ENCODE measurements around the gene ZFYVE28.

Gene ZFYVE28

DNA sequence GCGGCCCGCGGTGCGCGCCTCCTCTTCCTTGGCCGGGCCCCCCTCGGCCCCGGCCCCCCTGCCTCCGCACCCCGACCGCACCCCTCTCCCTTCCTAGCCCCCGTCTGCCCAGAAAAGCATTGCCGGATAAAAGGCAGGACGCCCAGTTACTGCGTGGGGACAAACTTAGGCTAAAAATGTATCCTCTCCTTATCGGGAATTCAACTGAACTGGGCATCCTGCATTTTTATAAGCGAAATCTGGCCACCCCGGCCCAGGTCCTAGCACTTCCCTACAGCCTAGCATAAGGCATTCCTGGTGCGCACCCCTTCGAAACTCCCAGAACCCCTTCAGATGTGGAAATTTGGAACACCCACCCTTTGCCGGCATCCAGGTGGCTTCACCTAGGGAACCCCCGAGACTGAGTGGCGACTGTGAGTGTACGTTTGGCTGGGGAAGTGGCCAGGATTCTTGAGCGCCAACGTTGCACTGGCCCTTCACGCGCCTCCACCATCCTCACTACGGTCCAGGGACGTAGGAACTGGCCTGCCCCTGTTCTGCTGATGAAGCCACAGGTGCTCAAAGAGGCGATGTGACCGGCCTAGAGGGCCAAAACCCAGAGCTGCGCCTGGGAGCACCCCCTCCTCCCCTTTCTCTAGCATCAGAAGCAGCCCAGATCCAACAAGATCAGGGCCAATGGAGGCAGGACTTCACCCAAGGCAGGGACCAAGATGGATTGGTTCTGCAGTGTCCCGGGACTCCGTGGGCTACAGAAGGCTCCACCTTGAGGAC is 44.7 kb upstream of the ZFYVE28 start:
- Histone ChIP-seq H2AFZ (ENCODE audit: low read depth, low read length, severe bottlenecking) (no peak overlapping the region), H3K4me3 (ENCODE audit: insufficient read depth, low read length, poor library complexity, severe bottlenecking) (peak overlapping the region; percentile 58), H3K9me2 (replicated peaks; ENCODE audit: insufficient read depth, low read length) (no peaks in the 10 kb centered on the region), H3K36me3 (ENCODE audit: low read length) (no peaks in the 10 kb centered on the region), H3K27ac (ENCODE audit: low read depth, low read length) (no peak overlapping the region), H4K20me1 (ENCODE audit: low read depth, low read length) (no peaks in the 10 kb centered on the region), H3K9me3 (ENCODE audit: insufficient read depth, low read length) (no peaks in the 10 kb centered on the region), H3K27me3 (ENCODE audit: low read length) (no peaks in the 10 kb centered on the region), H3F3A (ENCODE audit: insufficient read depth) (no peaks in the 10 kb centered on the region), H3K9ac (ENCODE audit: low read length) (peak overlapping the region; percentile 51), H3K79me2 (ENCODE audit: insufficient read depth, low read length) (peaks cover under 1% of the 10 kb centered on the region; the same call in 1 of the 2 replicates), H3K4me2 (ENCODE audit: low read depth, low read length, poor library complexity, severe bottlenecking) (peak overlapping the region; percentile 59)
- no peak for TF ChIP-seq EZH2phosphoT487 (conservative IDR thresholded peaks at IDR 0.05; ENCODE audit: low read length)
- TF ChIP-seq, protein P1, sequence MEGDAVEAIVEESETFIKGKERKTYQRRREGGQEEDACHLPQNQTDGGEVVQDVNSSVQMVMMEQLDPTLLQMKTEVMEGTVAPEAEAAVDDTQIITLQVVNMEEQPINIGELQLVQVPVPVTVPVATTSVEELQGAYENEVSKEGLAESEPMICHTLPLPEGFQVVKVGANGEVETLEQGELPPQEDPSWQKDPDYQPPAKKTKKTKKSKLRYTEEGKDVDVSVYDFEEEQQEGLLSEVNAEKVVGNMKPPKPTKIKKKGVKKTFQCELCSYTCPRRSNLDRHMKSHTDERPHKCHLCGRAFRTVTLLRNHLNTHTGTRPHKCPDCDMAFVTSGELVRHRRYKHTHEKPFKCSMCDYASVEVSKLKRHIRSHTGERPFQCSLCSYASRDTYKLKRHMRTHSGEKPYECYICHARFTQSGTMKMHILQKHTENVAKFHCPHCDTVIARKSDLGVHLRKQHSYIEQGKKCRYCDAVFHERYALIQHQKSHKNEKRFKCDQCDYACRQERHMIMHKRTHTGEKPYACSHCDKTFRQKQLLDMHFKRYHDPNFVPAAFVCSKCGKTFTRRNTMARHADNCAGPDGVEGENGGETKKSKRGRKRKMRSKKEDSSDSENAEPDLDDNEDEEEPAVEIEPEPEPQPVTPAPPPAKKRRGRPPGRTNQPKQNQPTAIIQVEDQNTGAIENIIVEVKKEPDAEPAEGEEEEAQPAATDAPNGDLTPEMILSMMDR (IDR thresholded peaks at IDR 0.05; ENCODE audit: insufficient read depth, low read length, poor library complexity, severe bottlenecking), result no peak

DNA sequence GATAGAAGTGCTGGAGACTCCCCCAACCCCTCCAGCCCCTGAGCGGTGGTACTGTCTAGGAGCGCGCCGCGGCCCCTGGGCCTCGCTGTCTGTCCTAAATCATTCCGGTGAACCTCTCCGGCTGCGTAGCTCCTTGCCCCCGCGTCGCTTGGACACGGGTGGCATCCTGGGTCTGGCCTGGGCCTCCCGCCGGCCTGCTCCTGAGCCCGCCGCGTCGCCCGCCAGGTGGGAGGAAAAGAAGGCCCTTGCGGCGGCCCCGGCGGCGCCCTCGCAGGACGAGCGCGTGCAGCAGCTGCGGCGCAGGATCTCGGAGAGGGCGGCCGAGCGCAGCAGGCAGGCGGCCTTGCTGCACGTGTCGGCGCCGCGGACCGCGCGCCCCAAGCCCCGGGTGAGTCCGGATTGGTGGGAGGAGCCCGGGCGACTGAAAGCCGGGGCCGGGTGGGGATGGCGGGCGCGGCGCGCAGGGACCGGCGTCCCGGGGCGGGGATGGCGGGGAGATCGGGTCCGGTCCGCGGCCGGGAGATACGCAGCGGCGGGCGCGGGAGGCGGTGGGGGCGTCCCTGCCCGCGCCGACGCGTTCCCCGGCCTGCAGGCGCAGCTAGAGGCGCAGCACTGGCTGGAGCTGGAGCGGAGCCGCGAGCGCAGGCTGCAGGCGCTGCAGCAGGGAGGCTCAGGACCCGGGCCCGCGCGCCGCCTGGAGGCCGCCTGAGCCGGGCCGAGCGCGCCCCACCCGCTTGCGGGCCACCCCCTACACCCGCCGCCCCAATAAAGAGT is 44.0 kb upstream of the ZFYVE28 start:
- peak overlapping the region; percentile 59 for H3K4me2 ChIP-seq (ENCODE audit: low read depth, low read length, poor library complexity, severe bottlenecking)
- no peaks in the 10 kb centered on the region for H3K9me2 ChIP-seq (replicated peaks; ENCODE audit: insufficient read depth, low read length)
- TF ChIP-seq, protein P1 (IDR thresholded peaks at IDR 0.05; ENCODE audit: insufficient read depth, low read length, poor library complexity, severe bottlenecking), result peak; percentile 35
- no peak for TF ChIP-seq EZH2phosphoT487 (conservative IDR thresholded peaks at IDR 0.05; ENCODE audit: low read length)
- H2AFZ ChIP-seq (ENCODE audit: low read depth, low read length, severe bottlenecking), result peak overlapping the region; percentile 34
- no peak overlapping the region for H3K27ac ChIP-seq (ENCODE audit: low read depth, low read length)
- no peaks in the 10 kb centered on the region for H3F3A ChIP-seq (ENCODE audit: insufficient read depth)
- no peaks in the 10 kb centered on the region for H4K20me1 ChIP-seq (ENCODE audit: low read depth, low read length)
- H3K9me3 ChIP-seq (ENCODE audit: insufficient read depth, low read length), result no peaks in the 10 kb centered on the region
- H3K79me2 ChIP-seq (ENCODE audit: insufficient read depth, low read length), result no peaks in the 10 kb centered on the region
- peak overlapping the region; percentile 51 for H3K9ac ChIP-seq (ENCODE audit: low read length)
- peak overlapping the region; percentile 58 for H3K4me3 ChIP-seq (ENCODE audit: insufficient read depth, low read length, poor library complexity, severe bottlenecking)
- no peaks in the 10 kb centered on the region for H3K27me3 ChIP-seq (ENCODE audit: low read length)
- H3K36me3 ChIP-seq (ENCODE audit: low read length), result no peaks in the 10 kb centered on the region

DNA sequence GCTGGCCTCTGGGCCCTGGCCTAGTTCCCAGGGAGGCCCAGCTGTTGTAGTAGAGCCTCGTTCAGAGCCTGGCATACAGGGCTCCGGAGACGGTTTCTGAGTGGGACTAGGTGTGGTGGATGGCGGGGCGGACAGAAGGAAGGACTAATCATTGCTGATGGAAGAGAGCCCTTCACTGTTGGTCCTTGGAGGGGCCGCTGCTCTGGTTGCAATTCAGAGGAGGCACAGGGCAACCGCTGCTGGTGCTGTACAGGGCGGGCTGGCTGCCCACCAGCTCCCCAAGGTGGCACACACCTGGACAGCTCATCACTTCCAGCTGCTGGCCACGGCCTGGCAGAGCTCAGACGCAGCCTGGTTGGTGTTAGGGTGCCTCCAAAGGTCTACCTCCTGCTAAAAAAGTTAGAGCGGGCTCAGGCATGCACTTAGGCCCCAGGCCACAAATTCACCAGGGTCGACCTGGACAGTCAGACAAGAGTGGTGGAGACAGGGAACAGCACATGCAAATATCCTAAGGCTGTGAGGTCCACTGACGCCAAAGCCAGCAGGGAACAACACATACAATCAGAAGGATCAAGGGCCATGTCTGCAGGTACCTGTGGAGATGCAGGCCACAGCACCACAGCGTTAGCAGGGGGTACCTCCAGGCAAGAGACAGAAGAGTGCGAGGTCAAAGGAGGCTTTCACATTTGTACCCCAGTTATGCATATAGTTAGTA is 43.0 kb upstream of the ZFYVE28 start:
- Histone ChIP-seq H3K4me3 (ENCODE audit: insufficient read depth, low read length, poor library complexity, severe bottlenecking) (no peak overlapping the region), H3K27ac (ENCODE audit: low read depth, low read length) (no peak overlapping the region), H3K36me3 (ENCODE audit: low read length) (no peaks in the 10 kb centered on the region), H3K4me2 (ENCODE audit: low read depth, low read length, poor library complexity, severe bottlenecking) (no peak overlapping the region), H3K27me3 (ENCODE audit: low read length) (no peaks in the 10 kb centered on the region), H4K20me1 (ENCODE audit: low read depth, low read length) (no peaks in the 10 kb centered on the region), H3K9ac (ENCODE audit: low read length) (no peak overlapping the region), H3K9me2 (replicated peaks; ENCODE audit: insufficient read depth, low read length) (no peaks in the 10 kb centered on the region), H3K9me3 (ENCODE audit: insufficient read depth, low read length) (no peaks in the 10 kb centered on the region), H3F3A (ENCODE audit: insufficient read depth) (no peaks in the 10 kb centered on the region), H3K79me2 (ENCODE audit: insufficient read depth, low read length) (no peaks in the 10 kb centered on the region), H2AFZ (ENCODE audit: low read depth, low read length, severe bottlenecking) (no peak overlapping the region)
- TF ChIP-seq EZH2phosphoT487 (conservative IDR thresholded peaks at IDR 0.05; ENCODE audit: low read length), result no peak
- TF ChIP-seq, protein P1 (IDR thresholded peaks at IDR 0.05; ENCODE audit: insufficient read depth, low read length, poor library complexity, severe bottlenecking), result no peak

All from SU-DHL-6 (cell line).